ENCODE data around the gene TSEN2. TPM values are rescaled to one million over a fixed set of nuclear protein-coding genes. Genes with fewer than 3 reads are reported as not detected.

The TSEN2 gene
- polyA plus RNA-seq, 1 experiment = 11.0 TPM

DNA sequence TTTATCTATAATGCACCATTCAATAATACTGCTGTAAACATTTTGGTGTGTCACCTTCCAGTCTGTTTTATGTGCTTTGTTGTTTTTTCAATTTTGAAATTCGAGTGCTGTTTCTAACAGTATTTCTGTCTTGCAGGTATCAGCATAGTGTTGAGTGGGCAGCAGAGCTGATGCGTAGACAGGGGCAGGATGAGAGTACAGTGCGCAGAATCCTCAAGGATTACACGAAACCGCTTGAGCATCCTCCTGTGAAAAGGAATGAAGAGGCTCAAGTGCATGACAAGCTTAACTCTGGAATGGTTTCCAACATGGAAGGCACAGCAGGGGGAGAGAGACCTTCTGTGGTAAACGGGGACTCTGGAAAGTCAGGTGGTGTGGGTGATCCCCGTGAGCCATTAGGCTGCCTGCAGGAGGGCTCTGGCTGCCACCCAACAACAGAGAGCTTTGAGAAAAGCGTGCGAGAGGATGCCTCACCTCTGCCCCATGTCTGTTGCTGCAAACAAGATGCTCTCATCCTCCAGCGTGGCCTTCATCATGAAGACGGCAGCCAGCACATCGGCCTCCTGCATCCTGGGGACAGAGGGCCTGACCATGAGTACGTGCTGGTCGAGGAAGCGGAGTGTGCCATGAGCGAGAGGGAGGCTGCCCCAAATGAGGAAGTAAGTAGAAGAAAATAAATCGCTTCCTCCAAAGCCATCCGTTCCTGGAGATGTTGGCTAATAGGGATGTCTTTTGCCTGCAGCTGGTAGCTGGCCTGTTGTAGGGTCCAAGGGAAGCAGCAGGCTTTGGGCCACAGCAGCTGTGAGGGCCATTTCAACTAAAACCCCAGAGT, 19.1 kb downstream of the TSEN2 start:
- POLR2A ChIA-PET = no interaction called here
- no peaks in the 10 kb centered on the region for H3K27me3 ChIP-seq (ENCODE audit: control insufficient read depth, insufficient read depth, low read length)
- no peak for DNase-seq (ENCODE audit: low read depth, low spot score)
- CTCF ChIA-PET = interaction anchor here (1.0 kb wide), 1 partner anchor 338 kb away, joined by 3 read pairs; the partner anchor contains the start of gene RPL32
- TF ChIP-seq, protein P1, sequence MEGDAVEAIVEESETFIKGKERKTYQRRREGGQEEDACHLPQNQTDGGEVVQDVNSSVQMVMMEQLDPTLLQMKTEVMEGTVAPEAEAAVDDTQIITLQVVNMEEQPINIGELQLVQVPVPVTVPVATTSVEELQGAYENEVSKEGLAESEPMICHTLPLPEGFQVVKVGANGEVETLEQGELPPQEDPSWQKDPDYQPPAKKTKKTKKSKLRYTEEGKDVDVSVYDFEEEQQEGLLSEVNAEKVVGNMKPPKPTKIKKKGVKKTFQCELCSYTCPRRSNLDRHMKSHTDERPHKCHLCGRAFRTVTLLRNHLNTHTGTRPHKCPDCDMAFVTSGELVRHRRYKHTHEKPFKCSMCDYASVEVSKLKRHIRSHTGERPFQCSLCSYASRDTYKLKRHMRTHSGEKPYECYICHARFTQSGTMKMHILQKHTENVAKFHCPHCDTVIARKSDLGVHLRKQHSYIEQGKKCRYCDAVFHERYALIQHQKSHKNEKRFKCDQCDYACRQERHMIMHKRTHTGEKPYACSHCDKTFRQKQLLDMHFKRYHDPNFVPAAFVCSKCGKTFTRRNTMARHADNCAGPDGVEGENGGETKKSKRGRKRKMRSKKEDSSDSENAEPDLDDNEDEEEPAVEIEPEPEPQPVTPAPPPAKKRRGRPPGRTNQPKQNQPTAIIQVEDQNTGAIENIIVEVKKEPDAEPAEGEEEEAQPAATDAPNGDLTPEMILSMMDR (IDR thresholded peaks at IDR 0.05; ENCODE audit: low read depth, low read length) = no peak
- no peak overlapping the region for H3K27ac ChIP-seq (ENCODE audit: low read depth, low read length)
- H3K4me3 ChIP-seq (ENCODE audit: low read depth, low read length) = no peak overlapping the region
- no peaks in the 10 kb centered on the region for H3K9me3 ChIP-seq (ENCODE audit: control insufficient read depth, insufficient read depth, low read length)

DNA sequence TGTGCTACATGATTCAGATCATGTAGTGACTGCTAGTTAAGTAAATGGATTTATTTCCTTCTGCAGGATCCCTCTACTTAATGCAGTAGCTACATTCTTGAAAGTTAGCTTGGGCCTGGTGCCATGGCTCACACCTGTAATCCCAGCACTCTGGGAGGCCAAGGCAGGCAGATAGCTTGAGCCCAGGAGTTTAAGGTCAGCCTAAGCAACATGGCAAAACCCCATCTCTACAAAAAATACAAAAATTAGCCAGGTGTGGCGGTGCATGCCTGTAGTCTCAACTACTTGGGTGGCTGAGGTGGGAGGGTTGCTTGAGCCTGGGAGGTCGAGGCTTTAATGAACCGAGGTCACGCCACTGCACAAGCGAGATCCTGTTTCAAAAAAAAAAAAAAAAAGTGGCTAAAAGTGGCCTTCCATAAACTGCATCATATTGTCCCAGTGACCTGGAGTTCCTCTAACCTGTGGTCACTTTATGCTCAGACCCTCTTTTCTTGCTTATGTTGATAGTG, 22.0 kb downstream of the TSEN2 start:
- Histone ChIP-seq H3K9me3 (ENCODE audit: control insufficient read depth, insufficient read depth, low read length) (no peaks in the 10 kb centered on the region), H3K27ac (ENCODE audit: low read depth, low read length) (no peak overlapping the region), H3K4me3 (ENCODE audit: low read depth, low read length) (no peak overlapping the region), H3K27me3 (ENCODE audit: control insufficient read depth, insufficient read depth, low read length) (no peaks in the 10 kb centered on the region)
- POLR2A ChIA-PET = no interaction called here
- no peak for DNase-seq (ENCODE audit: low read depth, low spot score)
- CTCF ChIA-PET = interaction anchor here (0.7 kb wide), 1 partner anchor 26 kb away, joined by 3 read pairs; no protein-coding TSS in a partner anchor
- TF ChIP-seq, protein P1 (IDR thresholded peaks at IDR 0.05; ENCODE audit: low read depth, low read length) = no peak

DNA sequence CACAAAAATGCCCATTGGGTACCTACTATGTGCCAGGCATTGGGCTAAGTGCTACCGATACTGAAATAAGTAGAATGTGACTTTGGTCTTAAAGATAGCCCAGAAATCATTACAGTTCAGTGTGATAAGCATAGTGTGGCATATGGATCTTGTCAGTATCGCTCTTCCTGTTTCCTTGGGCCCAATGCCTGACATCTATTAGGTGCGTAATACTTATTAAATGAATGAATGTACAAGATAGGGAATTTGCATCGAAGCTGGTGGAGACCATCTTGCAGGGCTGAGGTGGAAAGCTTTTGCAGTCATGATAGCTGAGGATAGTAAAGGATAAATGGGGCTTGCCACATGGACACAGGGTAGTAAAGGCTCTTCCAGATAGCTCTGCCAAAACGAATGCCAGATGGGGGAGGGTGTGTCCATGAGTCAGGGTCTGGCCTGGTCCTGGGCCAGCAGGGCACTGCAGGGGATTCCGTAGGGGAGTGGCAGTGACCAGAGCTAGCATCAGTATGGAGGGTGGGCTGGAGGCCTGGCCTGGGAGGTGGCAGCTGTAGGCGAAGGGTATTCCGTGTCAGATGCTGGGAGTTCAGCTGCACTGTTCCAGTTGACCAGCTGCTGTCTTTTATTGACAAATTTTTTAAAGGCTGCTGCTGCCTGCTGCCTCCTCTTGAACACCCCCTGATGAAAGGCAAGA, 23.5 kb downstream of the TSEN2 start:
- Histone ChIP-seq H3K4me3 (ENCODE audit: low read depth, low read length) (peak overlapping the region; percentile 45), H3K9me3 (ENCODE audit: control insufficient read depth, insufficient read depth, low read length) (no peaks in the 10 kb centered on the region), H3K27me3 (ENCODE audit: control insufficient read depth, insufficient read depth, low read length) (no peaks in the 10 kb centered on the region), H3K27ac (ENCODE audit: low read depth, low read length) (peak overlapping the region; percentile 94)
- CTCF ChIA-PET = interaction anchor here (0.5 to 1.9 kb wide), 9 partner anchors 13 to 482 kb away, joined by 3 to 10 read pairs (median 3); partner anchors contain the start of gene TSEN2
- POLR2A ChIA-PET = interaction anchor here (0.5 to 1.8 kb wide), 10 partner anchors 23 to 373 kb away, joined by 3 to 17 read pairs (median 4); partner anchors contain the start of genes MKRN2, RAF1 and TSEN2
- peak; percentile 27 for DNase-seq (ENCODE audit: low read depth, low spot score)
- TF ChIP-seq, protein P1 (IDR thresholded peaks at IDR 0.05; ENCODE audit: low read depth, low read length) = no peak

DNA sequence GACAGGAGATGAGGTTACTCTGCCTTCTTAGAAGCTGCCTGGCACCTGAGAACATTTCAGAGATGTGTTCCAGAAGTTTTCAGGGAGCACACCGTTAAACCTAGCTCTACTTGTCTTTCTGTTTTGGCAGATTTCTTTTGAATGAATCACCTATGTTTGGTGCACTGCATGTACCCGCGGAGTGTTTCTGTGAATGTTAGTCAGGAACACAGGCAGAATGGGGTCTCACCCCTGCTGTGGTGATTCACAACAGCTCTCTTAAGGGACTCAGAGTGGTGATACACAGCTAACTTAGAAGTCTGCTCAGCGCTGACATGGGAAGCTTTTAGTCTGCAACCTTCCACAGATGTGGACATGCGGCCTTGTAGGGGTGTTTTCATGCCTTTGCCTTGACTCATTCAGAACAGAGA, 24.0 kb downstream of the TSEN2 start:
- H3K27ac ChIP-seq (ENCODE audit: low read depth, low read length) = peak overlapping the region; percentile 94
- peak; percentile 98 for DNase-seq (ENCODE audit: low read depth, low spot score)
- CTCF ChIA-PET = interaction anchor here (0.5 to 1.9 kb wide), 9 partner anchors 13 to 373 kb away, joined by 3 to 10 read pairs (median 3); partner anchors contain the start of gene TSEN2
- H3K27me3 ChIP-seq (ENCODE audit: control insufficient read depth, insufficient read depth, low read length) = no peaks in the 10 kb centered on the region
- POLR2A ChIA-PET = interaction anchor here (0.6 to 1.8 kb wide), 12 partner anchors 24 to 1009 kb away, joined by 3 to 17 read pairs (median 4); partner anchors contain the start of genes MKRN2, RAF1 and TSEN2
- H3K4me3 ChIP-seq (ENCODE audit: low read depth, low read length) = peak overlapping the region; percentile 45
- no peaks in the 10 kb centered on the region for H3K9me3 ChIP-seq (ENCODE audit: control insufficient read depth, insufficient read depth, low read length)
- TF ChIP-seq, protein P1 (IDR thresholded peaks at IDR 0.05; ENCODE audit: low read depth, low read length) = no peak
